ENCODE measurements around the gene ENGASE.

GRCh38 chr17:79118924-79119323, 44.3 kb downstream of the ENGASE start:
- no peak for TF ChIP-seq CTCF (conservative IDR thresholded peaks at IDR 0.05 in 1 of 2, IDR thresholded peaks at IDR 0.05 in 1 of 2; ENCODE audit: low read depth in 1 of 2, low read length in 2 of 2)
- no peak for TF ChIP-seq EZH2 (IDR thresholded peaks at IDR 0.05; ENCODE audit: low read length, missing control alignments)
